ENCODE measurements around the gene ATP2B2.

DNA sequence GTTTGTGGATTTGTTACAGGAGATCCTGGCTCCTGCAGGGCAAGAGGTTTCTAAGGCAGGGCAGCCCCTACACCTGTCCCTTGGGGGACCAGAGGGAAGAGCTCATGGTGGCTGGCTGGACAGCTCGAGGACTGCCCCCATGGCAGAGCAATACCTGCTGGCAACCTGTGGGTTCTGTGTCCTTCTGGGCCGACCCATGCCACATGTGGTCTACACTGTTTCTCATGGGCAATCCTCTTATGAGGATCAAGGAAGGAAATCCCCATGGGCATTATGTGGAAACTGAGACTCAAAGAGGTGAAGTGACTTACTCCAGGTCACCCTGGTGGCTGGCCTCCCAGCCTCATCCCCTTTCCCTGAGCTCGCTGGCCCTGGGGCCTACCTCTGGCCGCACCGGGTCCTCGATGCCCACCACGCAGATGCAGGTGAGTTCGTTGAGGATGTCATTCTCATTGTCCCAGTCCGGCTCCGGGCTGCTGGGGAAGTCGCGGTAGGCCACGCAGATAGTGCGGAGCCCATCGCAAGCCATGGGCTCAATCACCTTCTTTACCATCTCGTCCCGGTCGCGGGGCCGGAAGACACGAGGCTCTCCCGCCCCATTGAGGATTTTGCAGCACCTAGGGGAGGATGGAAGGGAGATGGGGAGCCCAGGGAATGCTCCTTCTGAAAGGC is 146.9 kb downstream of the ATP2B2 start:
- TF ChIP-seq EHMT2 (IDR thresholded peaks at IDR 0.05), result no peak
- TF ChIP-seq, protein P1, sequence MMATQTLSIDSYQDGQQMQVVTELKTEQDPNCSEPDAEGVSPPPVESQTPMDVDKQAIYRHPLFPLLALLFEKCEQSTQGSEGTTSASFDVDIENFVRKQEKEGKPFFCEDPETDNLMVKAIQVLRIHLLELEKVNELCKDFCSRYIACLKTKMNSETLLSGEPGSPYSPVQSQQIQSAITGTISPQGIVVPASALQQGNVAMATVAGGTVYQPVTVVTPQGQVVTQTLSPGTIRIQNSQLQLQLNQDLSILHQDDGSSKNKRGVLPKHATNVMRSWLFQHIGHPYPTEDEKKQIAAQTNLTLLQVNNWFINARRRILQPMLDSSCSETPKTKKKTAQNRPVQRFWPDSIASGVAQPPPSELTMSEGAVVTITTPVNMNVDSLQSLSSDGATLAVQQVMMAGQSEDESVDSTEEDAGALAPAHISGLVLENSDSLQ (IDR thresholded peaks at IDR 0.05), result no peak
- no peak for TF ChIP-seq MEF2D (tag; conservative IDR thresholded peaks at IDR 0.05; ENCODE audit: low read depth)
